ENCODE results near the gene NPAS3. TPM values are rescaled to one million over a fixed set of nuclear protein-coding genes. Genes with fewer than 3 reads are reported as not detected.
A peak's percentile ranks its signal among the peaks of the same experiment; 100 is the strongest.

The NPAS3 gene
- total and polyA plus RNA-seq, 2 donors (not counting 3 experiments of a cell fraction or from before 2014, with no cell fraction given): 0.10 to 0.13 TPM

- DNase-seq (ENCODE audit: low read depth, low spot score) (peak; percentile 43), FAIRE-seq (no peak)
- H3K4me3 ChIP-seq (replicated peaks in 1 of 3; ENCODE audit: insufficient read depth in 1 of 3, low read depth in 1 of 3, low read length in 3 of 3): no peak overlapping the region
- H3K9ac ChIP-seq (replicated peaks; ENCODE audit: extremely low read depth, insufficient read depth, low read length): no peak overlapping the region
- no TSS peak for BruUV-seq (replicated peaks)
- no peaks in the 10 kb centered on the region for H3K27me3 ChIP-seq (ENCODE audit: control insufficient read depth in 2 of 2, insufficient read depth in 2 of 2, low read length in 2 of 2)
- H3K9me1 ChIP-seq (replicated peaks; ENCODE audit: control insufficient read depth, extremely low read depth, insufficient read depth, low read length): no peaks in the 10 kb centered on the region
- TF ChIP-seq GATA2 (IDR thresholded peaks at IDR 0.05; ENCODE audit: insufficient read depth, insufficient read length, low read depth, low read length): no peak
- TF ChIP-seq CTCF (IDR thresholded peaks at IDR 0.05; ENCODE audit: extremely low read depth in 1 of 2, insufficient read depth in 1 of 2, low read depth in 1 of 2, low read length in 2 of 2): peak; percentile 17 to 33
- no peak for TF ChIP-seq JUN (IDR thresholded peaks at IDR 0.05; ENCODE audit: borderline replicate concordance, insufficient read depth, insufficient read length, low read depth)
- TF ChIP-seq POLR2AphosphoS5 (IDR thresholded peaks at IDR 0.05; ENCODE audit: insufficient read depth, low read depth, low read length): no peak
- TF ChIP-seq EZH2 (IDR thresholded peaks at IDR 0.05; ENCODE audit: borderline replicate concordance, low read depth, low read length, severe bottlenecking): no peak
- no peak overlapping the region for H3K4me2 ChIP-seq (ENCODE audit: insufficient read depth, low read length)
- no peak overlapping the region for H3K27ac ChIP-seq (ENCODE audit: insufficient read depth, low read depth, low read length)
- intact Hi-C loops (cut with micrococcal nuclease): loop anchor here (1.0 to 2.0 kb wide), 4 partner anchors 360 to 856 kb away; no protein-coding TSS in a partner anchor
- no peaks in the 10 kb centered on the region for H4K20me1 ChIP-seq (replicated peaks; ENCODE audit: control insufficient read depth, extremely low read depth, insufficient read depth, low read length)
- POLR2A ChIA-PET: no interaction called here
- no peaks in the 10 kb centered on the region for H3K4me1 ChIP-seq (ENCODE audit: control insufficient read depth, extremely low read depth, insufficient read depth, low read length)
- CTCF ChIA-PET: interaction anchor here (0.6 to 3.3 kb wide), 8 partner anchors 14 to 1749 kb away, joined by 3 to 27 read pairs (median 4); no protein-coding TSS in a partner anchor
- H2AFZ ChIP-seq (ENCODE audit: low read depth, low read length): no peak overlapping the region
- dilution Hi-C loops (cut with MboI; ENCODE audit: extremely low pct_ligation_motif_present, low sequenced_read_pairs): no loop called here
- H3K36me3 ChIP-seq (ENCODE audit: control insufficient read depth in 2 of 2, extremely low read depth in 1 of 2, insufficient read depth in 2 of 2, low read length in 2 of 2): no peaks in the 10 kb centered on the region
- H3K9me3 ChIP-seq (replicated peaks; ENCODE audit: control insufficient read depth, insufficient read depth, low read length): no peaks in the 10 kb centered on the region
- H3K79me2 ChIP-seq (ENCODE audit: control insufficient read depth, insufficient read depth, low read length): no peaks in the 10 kb centered on the region
Measured at GRCh38 chr14:33432407-33433023, 493.8 kb downstream of the NPAS3 start.

All from endothelial cell of umbilical vein (primary cell).